HG02763 (cell line): ENCODE results near the gene TAS2R43.
"Not testable (repeated sequence)": the region's sequence is repeated elsewhere in the genome, so short reads cannot be mapped to it uniquely, and the experiment has no call there.

Experiments
- ATAC-seq: cut with Tn5 transposase; IDR thresholded peaks from one replicate; pipeline ENCODE4 v1.9.1; 2021; ENCODE audit warnings: mild to moderate bottlenecking, moderate library complexity; ENCODE audit not compliant: unreplicated experiment

The TAS2R43 gene, protein sequence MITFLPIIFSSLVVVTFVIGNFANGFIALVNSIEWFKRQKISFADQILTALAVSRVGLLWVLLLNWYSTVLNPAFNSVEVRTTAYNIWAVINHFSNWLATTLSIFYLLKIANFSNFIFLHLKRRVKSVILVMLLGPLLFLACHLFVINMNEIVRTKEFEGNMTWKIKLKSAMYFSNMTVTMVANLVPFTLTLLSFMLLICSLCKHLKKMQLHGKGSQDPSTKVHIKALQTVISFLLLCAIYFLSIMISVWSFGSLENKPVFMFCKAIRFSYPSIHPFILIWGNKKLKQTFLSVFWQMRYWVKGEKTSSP

DNA sequence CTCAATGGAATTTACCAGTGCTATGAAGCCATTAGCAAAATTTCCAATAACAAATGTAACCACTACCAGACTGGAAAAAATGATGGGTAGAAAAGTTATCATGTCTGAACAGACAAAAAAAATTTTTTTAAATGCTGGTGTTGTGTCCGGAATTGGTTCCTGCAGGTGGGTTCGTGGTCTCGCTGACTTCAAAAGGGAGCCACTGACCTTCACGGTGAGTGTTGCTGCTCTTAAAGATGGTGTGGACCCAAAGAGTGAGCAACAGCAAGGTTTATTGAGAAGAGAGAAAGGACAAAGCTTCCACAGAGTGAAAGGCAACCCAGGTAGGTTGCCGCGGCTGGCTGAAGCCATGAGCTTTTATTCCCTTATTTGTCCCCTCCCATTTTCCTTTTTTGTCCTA is at the start of gene TAS2R43:
TSS of gene TAS2R43 (minus strand) at position 186 of the 400 bp plus-strand sequence. CDS start at position 102, 84 bp downstream.
- no peak for ATAC-seq

DNA sequence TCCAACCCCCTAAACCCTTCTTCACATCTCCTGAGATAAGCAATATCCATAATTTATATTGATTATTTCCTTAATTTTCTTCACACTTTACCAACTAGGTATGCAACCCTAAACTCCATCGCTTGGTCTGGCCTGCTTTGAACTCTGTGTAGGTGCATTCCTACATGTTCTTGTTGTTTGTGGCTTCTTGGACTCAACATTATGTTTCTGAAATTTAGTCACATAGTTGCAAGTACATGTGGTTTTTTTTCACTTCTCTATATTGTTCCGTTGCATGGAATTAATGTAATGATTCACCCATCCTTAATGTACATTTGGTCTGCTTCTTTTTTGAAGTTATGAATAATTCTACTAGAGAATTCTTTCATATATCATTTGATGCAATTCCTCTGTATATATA is 44.0 kb upstream of the TAS2R43 start:
- no peak for ATAC-seq

DNA sequence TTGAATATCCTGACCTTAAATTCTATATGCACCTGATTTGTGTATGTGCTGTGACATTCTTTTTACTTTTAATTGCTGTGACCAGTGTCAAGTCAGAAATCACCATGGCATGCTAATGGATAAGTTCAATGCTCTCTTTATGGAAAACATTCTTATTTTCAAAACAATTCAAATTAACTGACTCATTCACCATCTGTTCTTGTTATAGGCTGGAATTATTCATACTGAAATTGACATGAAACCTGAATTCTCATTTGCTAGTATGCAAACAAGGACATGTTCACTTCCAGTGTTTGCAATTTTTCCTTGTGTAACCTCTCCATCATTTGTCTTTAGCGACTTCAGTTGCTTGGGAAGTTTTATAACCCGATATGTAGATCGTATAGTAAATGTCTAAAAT is 42.2 kb upstream of the TAS2R43 start, which contains the start of gene TAS2R30:
TSS of gene TAS2R30 (minus strand) at position 340 of the 400 bp plus-strand sequence. CDS start 400 bp downstream, outside the sequence.
- ATAC-seq = no peak

DNA sequence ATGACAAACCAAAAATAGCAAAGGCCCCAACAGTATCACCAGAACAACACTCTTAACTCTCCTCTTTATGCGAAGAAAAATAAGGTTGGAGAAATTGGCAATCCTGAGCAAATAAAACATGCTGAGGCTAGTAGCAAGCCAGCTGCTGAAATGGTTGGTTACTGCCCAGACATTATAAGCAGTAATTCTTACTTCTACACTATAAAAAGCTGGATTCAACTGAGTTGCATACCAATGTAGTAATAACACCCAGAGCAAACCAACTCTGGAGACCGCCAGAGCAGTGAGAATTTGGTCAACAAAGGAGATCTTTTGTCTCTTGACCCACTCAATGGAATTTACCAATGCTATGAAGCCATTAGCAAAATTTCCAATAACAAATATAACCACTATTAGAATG is 41.7 kb upstream of the TAS2R43 start:
- no peak for ATAC-seq

DNA sequence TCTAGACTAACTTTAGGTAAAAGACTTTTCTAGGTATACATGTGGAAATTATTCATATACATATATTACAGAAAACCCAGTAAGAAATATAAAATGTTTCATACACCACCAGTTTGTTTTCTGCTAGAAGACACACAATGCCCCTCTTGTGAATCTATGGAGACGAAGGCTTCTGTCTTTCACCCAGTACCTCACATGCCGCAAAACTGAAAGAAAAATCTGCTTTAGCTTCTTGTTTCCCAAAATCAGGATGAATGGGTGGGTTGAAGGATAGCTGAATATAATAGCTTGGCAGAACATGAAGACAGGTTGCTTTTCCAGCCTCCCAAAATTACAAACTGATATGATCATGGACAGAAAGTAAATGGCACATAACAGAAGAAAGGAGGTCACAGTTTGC is 41.0 kb upstream of the TAS2R43 start:
- ATAC-seq = no peak

DNA sequence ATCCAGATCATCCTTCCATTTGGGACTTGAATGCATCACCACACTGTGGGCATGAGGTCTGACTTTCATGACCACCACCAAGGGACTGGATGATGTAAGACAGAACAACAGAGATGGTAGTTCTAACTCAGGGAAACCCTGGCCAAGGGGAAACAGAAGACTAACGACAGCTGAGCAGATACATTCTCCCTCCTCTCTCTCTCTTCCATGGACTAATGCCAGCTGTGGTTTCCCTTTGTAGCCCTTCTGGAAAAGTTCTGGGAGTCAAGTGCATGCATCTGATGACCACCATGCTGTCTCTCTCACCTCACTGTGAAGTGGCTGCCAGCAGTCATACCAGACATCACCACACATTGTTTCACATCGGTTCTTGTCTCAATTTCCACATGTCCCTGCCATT is 38.9 kb upstream of the TAS2R43 start:
- no peak for ATAC-seq

DNA sequence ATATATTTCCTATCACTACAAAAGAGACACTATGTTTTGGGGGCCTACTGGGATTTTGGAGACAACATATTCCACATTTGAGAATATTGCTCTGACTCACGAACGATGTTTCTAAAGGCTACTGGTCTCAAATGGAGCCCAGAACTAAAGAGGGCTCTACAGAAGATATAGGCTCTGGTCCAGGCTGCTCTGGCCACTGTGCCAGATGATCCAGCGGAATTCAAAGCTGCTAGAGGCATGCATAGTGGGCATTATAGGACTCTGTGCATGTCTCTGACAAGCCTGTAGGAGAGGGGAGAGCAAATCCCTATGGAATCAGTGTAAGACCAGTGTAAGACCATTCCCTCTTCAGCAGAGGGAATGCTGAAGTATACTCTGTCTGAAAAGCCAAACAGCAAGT is 38.3 kb upstream of the TAS2R43 start:
- no peak for ATAC-seq

DNA sequence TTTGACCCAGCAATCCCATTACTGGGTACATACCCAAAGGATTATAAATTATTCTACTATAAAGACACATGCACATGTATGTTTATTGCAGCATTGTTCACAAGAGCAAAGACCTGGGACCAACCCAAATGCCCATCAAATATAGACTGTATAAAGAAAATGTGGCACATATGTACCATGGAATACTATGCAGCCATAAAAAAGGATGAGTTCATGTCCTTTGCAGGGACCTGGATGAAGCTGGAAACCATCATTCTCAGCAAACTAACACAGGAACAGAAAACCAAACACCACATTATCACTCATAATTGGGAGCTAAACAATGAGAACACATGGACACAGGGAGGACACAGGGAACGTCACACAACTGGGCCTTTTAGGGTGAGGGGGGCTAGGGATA is 22.0 kb upstream of the TAS2R43 start:
- ATAC-seq = not testable (repeated sequence)

DNA sequence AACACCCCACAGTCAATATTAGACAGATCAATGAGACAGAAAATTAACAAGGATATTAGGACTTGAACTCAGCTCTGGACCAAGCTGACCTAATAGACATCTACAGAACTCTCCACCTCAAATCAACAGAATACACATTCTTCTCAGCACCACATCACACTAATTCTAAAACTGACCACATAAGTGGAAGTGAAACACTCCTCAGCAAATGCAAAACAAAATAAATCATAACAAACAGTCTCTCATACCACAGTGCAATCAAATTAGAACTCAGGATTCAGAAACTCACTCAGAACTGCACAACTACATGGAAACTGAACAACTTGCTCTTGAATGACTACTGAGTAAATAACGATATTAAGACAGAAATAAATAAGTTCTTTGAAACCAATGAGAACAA is 19.1 kb upstream of the TAS2R43 start:
- ATAC-seq = not testable (repeated sequence)

DNA sequence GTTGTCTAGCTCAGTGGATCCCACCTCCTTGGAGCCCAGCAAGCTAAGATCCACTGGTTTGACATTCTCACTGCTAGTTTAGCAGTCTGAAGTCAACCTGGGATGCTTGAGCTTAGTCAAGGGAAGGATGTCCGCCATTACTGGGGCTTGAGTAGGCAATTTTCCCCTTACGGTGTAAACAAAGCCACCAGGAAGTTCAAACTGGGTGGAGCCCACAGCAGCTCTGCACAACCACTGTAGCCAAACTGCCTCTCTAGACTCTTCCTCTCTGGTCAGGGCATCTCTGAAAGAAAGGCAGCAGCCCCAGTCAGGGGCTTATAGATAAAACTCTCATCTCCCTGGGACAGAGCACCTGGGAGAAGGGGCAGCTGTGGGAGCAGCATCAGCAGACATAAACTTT is 16.7 kb upstream of the TAS2R43 start:
- no peak for ATAC-seq

DNA sequence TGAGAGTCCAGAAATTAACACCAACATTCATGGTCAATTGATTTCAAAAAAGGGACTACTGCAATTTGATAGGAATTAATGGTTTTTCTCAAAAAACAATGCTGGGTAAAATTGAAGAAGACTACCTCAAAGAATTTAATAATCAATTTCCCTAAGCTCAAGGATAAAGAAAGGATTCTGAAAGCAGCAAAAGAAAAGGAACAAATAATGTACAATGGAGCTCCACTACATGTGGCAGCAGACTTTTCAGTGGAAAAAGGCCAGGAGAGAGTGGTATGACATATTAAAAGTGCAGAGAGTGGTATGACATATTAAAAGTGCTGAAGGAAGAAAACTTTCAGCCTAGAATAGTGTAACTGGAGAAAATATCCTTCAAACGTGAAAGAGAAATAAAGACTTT is 15.6 kb upstream of the TAS2R43 start:
- no peak for ATAC-seq

DNA sequence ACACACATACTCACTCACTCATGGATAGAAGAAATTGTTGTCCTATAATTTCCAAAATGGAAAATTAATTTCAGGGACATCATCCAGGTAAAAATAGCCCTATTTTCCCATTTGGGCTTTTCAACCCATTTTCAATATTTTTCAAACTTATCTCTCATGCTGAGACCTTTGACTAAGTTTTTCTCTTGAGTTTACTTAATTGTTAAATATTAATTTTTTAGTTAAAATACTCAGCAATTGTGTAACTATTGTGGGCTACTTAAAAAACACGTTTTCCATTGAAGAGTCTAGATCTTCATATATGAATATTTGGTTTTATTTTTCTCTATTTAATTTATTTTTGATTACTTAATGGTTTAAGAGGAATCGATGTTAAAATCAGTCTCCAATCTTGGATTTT is 14.2 kb upstream of the TAS2R43 start:
- ATAC-seq = no peak

DNA sequence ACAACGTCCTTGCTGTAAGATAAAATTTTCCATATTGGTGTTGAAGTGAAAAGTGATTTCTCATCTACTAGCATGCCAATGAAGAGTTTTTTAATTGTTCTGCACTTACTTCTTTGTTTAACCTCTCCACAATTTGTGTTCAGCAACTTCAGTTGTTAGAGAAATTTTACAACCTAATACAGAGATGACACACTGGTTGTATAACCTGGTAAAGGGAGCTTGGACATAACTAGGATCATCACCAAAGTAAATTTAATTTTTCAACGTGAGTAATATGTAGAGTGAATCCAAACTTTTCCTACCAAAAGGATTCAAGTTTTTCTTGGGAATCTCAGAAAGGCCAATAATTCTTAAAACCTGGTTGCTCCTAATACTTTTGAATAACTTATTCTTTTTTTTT is 13.4 kb upstream of the TAS2R43 start:
- no peak for ATAC-seq

DNA sequence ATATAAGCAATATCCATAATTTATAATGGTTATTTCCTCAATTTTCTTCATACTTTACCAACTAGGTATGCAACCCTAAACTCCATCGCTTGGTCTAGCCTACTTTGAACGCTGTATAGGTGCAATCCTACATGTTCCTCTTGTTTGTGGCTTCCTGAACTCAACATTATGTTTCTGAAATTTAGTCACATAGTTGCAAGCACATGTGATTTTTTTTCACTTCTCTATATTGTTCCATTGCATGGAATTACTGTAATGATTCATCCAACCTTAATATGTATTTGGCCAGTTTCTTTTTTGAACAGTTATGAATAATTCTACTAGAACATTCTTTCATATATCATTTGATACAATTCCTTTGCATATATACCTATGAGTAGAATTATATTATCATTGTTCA is 2.8 kb upstream of the TAS2R43 start:
- ATAC-seq = not testable (repeated sequence)

DNA sequence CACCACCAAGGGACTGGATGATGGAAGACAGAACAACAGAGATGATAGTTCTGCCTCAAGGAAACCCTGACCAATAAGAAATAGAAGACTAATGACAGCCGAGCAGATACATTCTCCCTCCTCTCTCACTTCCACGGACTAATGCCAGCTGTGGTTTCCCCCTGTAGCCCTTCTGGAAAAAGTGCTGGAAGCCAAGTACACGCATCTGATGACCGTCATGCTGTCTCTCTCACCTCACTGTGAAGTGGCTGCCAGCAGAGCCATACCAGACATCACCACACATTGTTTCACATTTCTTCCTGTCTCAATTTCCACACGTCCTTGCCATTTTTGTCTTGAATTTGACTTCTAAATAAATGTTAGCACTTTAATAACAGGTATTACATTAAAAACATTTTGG is 2.9 kb downstream of the TAS2R43 start:
- no peak for ATAC-seq

DNA sequence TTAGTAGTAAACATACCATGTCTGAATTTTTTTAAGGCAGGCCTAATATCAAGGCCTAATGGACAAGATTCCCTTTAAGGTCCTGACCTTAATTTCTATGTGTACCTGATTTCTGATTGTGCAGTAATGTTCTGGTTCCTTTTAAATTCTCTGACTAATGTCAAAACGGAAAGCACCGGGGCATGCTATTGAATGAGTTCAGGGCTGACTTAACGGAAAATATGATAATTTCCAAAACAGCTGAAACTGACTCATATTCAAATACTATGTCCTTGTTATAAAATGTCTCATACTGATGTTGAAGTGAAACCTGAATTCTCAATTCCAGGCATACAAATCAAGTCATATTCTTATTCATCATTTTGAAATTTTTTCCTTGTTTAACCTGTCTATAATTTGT is 6.7 kb downstream of the TAS2R43 start:
- ATAC-seq = no peak

DNA sequence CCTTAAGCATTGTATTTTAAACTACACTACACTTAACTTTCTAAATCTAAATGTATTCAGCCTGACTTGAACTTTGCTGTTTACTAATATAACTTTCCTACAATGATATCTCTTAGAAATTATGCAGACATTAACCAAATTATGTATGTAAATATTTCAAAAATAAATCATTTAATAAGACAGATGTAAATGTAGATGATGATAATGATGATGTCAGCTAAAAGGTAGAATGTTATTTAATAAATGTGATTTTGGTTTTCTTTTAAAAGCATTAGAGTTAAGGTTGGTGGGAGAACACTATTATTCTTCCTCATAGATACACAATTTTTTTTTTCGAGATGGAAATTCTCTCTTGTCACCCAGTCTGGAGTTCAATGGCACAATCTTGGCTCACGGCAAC is 10.1 kb downstream of the TAS2R43 start:
- ATAC-seq = no peak

DNA sequence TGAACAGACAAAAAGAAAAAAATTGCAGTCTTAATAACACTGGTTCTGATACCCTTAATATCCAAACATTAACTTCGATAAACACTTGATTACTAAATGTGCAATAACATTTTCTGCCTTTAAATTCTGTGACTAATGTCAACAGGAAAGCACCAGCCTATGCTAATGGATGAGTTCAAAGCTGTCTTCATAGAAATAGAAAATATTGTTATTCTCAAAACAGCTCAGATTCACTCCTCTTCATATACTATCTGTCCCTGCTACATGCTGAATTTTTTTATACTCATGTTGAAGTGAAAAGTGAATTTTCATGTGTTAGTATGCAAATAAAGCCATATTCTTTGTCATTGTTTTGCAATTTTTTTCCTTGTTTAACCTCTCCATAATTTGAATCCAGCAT is 13.9 kb downstream of the TAS2R43 start:
- no peak for ATAC-seq

DNA sequence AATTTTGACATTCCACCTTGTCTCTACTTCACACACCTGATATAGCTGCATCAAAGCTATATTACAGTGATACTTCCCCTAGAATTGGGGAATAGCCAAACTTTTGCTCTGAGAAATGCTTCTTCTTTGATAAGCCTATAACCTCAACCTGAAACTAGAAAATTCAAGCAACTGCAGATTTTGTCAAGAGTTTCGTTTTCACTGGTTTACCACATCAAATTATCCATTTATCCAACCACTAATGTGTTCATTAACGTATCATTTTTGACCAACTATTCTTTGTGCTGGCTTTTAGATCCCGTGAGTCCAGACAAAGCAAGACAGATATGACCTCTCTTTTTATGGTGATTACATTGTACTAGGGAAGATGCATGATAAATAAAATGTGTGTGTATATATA is 16.5 kb downstream of the TAS2R43 start:
- ATAC-seq = no peak

DNA sequence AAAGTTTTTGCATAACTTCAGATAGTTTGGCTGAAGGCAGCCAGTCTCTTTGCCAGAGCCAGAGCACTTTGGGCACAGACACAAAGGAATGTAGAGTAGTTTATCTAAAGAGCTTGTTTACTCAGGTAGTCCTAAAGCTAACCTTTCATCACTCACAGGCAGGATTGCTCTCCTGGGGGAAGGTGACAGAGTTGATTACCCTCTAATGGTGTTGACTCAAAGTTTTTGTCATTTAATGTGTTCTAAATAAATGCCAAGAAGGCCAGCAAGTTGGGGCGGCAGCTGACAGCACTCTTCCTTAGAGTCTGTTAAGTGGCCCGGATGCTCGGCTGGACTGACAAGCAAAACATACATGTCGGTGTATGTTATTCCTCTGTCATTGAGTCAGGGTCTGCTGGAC is 20.7 kb downstream of the TAS2R43 start:
- ATAC-seq = no peak

DNA sequence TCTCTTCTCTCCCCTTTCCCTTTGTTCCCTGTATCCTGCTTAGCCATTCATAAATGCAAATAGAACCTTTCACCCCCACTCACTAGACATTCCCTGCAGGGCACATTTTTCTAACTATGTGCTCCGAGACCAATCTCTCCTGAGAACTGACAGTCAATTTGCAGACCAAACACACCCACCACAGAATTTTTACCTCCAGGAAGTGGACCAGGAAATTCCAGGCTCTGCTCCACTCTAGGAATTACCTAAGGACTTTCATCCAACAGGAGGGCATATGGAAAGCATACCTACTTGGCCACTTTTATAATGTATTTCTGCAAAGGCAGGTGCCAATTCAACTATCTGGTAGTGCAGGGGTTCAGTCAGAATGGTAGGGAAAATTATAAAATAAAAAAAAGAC is 21.1 kb downstream of the TAS2R43 start:
- ATAC-seq = no peak

DNA sequence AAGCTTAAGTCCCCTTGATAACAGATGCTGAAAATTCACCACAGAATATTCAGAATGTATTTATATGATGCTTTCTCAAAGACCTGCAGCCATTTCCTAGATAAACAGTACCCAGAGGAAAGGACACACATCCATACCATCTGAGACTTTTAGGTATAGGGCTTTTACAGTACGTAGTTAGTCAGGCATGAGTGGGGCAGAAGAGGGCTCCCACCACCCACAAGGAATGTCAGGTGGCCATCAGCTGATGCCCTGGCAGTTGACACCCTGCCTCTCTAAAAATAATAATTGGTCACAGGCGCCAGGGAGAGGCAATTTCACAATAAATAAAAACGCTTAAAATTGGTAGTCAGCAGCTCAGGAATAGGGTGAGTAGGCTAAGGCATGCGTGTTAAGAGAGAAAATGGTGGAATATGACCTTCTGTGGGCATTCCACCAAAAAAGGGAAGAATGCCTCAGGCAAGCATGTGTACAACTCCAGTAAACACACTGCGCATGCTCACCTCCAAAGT is 22.2 kb downstream of the TAS2R43 start:
- no peak for ATAC-seq

DNA sequence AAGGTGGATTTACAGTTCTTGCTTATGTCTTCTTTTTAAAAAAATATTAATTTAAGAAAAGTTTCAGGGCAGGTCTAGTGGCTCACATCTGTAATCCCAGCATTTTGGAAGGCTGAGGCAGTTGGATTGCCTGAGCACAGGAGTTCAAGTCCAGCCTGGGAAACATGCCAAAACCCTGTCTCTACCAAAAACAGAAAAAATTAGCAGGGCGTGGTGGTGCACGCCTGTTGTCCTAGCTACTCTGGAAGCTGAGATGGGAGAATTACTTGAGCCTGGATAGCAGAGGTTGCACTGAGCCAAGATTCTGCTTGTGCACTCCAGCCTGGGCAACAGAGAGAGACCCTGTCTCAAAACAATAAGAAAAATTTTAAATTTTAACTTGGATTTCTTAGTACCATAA is 24.6 kb downstream of the TAS2R43 start:
- ATAC-seq = no peak
